ENCODE measurements around the gene AKIRIN1.

DNA sequence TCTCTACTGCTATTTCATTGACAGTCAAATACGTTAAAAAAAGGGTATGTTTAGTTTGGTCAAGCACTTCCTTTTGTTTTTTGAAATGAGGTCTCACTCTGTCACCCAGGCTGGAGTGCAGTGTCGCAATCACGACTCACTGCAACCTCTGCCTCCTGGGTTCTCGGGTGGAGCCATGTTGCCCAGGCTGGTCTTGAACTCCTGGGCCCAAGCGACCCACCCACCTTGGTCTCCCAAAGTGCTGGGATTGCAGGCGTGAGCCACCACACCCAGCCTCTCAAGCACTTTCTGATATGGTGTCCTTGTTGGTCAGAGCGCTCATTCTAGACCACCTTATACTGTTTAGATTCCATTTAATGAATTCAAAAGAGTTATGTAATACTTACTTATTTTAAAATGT is 28.5 kb upstream of the AKIRIN1 start:
- TF ChIP-seq, protein P1, sequence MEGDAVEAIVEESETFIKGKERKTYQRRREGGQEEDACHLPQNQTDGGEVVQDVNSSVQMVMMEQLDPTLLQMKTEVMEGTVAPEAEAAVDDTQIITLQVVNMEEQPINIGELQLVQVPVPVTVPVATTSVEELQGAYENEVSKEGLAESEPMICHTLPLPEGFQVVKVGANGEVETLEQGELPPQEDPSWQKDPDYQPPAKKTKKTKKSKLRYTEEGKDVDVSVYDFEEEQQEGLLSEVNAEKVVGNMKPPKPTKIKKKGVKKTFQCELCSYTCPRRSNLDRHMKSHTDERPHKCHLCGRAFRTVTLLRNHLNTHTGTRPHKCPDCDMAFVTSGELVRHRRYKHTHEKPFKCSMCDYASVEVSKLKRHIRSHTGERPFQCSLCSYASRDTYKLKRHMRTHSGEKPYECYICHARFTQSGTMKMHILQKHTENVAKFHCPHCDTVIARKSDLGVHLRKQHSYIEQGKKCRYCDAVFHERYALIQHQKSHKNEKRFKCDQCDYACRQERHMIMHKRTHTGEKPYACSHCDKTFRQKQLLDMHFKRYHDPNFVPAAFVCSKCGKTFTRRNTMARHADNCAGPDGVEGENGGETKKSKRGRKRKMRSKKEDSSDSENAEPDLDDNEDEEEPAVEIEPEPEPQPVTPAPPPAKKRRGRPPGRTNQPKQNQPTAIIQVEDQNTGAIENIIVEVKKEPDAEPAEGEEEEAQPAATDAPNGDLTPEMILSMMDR (IDR thresholded peaks at IDR 0.05) = no peak
- no peak for TF ChIP-seq POLR2A (IDR thresholded peaks at IDR 0.05)
